ENCODE data around the gene SLC39A8. TPM values are rescaled to one million over a fixed set of nuclear protein-coding genes. Genes with fewer than 3 reads are reported as not detected.

The SLC39A8 gene
- total RNA-seq, result 10 to 100 TPM; 12.4 to 31.0 TPM

GRCh38 chr4:102344954-102345794 lies at the start of gene SLC39A8:
TSS of gene SLC39A8 (minus strand) at chr4:102345482. CDS start at chr4:102344662, 820 bp downstream.

Small RNA genes within 50 kb of the gene (small RNA-seq; reads per million reads assigned to genes)
- gene RN7SL728P, result 0 reads per million in 2 donors

Other genes with a start within 250 kb of the SLC39A8 start
- gene NFKB1, start 155.9 kb upstream of the SLC39A8 start, total RNA-seq, result 100 to 1,000 TPM in 1 of 2 donors, 10 to 100 TPM in 1; 40.6 to 156 TPM

All from melanocyte of skin (primary cell).